ENCODE measurements around the gene RASSF4.

Gene RASSF4

GRCh38 chr10:44928462-44928861, 31.1 kb upstream of the RASSF4 start:
- no peak for DNase-seq (ENCODE audit: low read depth)

GRCh38 chr10:44929356-44930255, 30.0 kb upstream of the RASSF4 start:
- no peak for DNase-seq (ENCODE audit: low read depth)

GRCh38 chr10:44930904-44931620, 28.5 kb upstream of the RASSF4 start:
- DNase-seq (ENCODE audit: low read depth) = no peak

GRCh38 chr10:44931621-44932516, 27.7 kb upstream of the RASSF4 start:
- DNase-seq (ENCODE audit: low read depth) = no peak

GRCh38 chr10:44932517-44933450, 26.8 kb upstream of the RASSF4 start:
- DNase-seq (ENCODE audit: low read depth) = peak; percentile 72

GRCh38 chr10:44933451-44934321, 25.9 kb upstream of the RASSF4 start:
- no peak for DNase-seq (ENCODE audit: low read depth)

GRCh38 chr10:44934416-44935200, 25.0 kb upstream of the RASSF4 start:
- no peak for DNase-seq (ENCODE audit: low read depth)

GRCh38 chr10:44935201-44935965, 24.2 kb upstream of the RASSF4 start:
- no peak for DNase-seq (ENCODE audit: low read depth)

- no peak for DNase-seq (ENCODE audit: low read depth)
These were observed 23.7 kb upstream of the RASSF4 start for GRCh38 chr10:44935966-44936295.

GRCh38 chr10:44936314-44936975, 23.2 kb upstream of the RASSF4 start:
- no peak for DNase-seq (ENCODE audit: low read depth)

GRCh38 chr10:44937196-44938005, 22.2 kb upstream of the RASSF4 start:
- no peak for DNase-seq (ENCODE audit: low read depth)

GRCh38 chr10:44938956-44939355, 20.6 kb upstream of the RASSF4 start:
- DNase-seq (ENCODE audit: low read depth) = no peak

- no peak for DNase-seq (ENCODE audit: low read depth)
These were observed 19.8 kb upstream of the RASSF4 start for GRCh38 chr10:44939691-44940401.

GRCh38 chr10:44944354-44944753, 15.2 kb upstream of the RASSF4 start:
- no peak for DNase-seq (ENCODE audit: low read depth)

- DNase-seq (ENCODE audit: low read depth) = no peak
These were observed 13.4 kb upstream of the RASSF4 start for GRCh38 chr10:44946205-44946604.

GRCh38 chr10:44947371-44948152, 12.0 kb upstream of the RASSF4 start:
- no peak for DNase-seq (ENCODE audit: low read depth)
